ENCODE data around the gene SLC4A7. TPM values are rescaled to one million over a fixed set of nuclear protein-coding genes. Genes with fewer than 3 reads are reported as not detected.

SLC4A7 gene
- total RNA-seq, 1 experiment from 2014 or later = 28.1 TPM

DNA sequence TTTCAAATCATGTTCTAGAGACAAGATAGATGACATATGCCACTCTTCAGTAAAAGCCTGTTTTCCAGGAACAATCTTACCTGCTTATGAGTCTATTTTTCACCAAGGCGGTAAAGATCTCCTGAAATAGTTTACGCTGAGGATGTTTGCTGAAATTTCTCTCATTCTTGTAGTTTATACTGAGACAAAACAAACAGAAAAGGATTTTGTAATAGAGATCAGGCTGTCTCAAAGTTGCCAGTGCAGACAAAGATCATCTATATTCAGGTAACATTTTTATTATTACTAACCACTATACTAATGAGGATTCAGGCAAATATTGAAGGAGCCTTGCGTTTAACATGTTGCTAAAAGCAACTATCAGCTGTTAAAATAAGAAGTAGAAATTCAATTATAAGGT, 140.0 kb downstream of the SLC4A7 start:
- no peak overlapping the region for H3K27ac ChIP-seq
- POLR2A ChIA-PET (ENCODE audit: unreplicated experiment) = no interaction called here
- H2AFZ ChIP-seq = no peak overlapping the region
- H3K9me2 ChIP-seq (ENCODE audit: insufficient read depth) = no peaks in the 10 kb centered on the region
- no peaks in the 10 kb centered on the region for H3K9me3 ChIP-seq (ENCODE audit: insufficient read depth, low read depth)
- H3K4me2 ChIP-seq = no peak overlapping the region
- peaks cover 9% of the 10 kb centered on the region; the same call in 1 of the 2 replicates for H3K4me1 ChIP-seq (replicated peaks; ENCODE audit: insufficient read depth)
- no peaks in the 10 kb centered on the region for H3K36me3 ChIP-seq (ENCODE audit: low read depth)
- BruUV-seq (replicated peaks) = no TSS peak
- peaks cover 6% of the 10 kb centered on the region; the same call in 1 of the 2 replicates for H3F3A ChIP-seq (ENCODE audit: insufficient read depth, low read depth)
- TF ChIP-seq EZH2 (IDR thresholded peaks at IDR 0.05; ENCODE audit: low read depth) (no peak), CTCF (conservative IDR thresholded peaks at IDR 0.05) (no peak)
- H3K79me2 ChIP-seq (ENCODE audit: low read depth) = no peaks in the 10 kb centered on the region
- intact Hi-C loops (cut with micrococcal nuclease; ENCODE audit: unreplicated experiment) = no loop called here
- no peak for DNase-seq
- H4K20me1 ChIP-seq (ENCODE audit: insufficient read depth) = no peaks in the 10 kb centered on the region
- no peaks in the 10 kb centered on the region for H3K27me3 ChIP-seq (ENCODE audit: insufficient read depth, low read depth)
- no peak overlapping the region for H3K4me3 ChIP-seq
- CTCF ChIA-PET = no interaction called here

- TF ChIP-seq CTCF (conservative IDR thresholded peaks at IDR 0.05) = no peak
- TF ChIP-seq EZH2 (IDR thresholded peaks at IDR 0.05; ENCODE audit: low read depth) = no peak
- no TSS peak for BruUV-seq (replicated peaks)
- no peak for DNase-seq
- Histone ChIP-seq H3K9me2 (ENCODE audit: insufficient read depth) (no peaks in the 10 kb centered on the region), H3K4me2 (no peak overlapping the region), H3F3A (ENCODE audit: insufficient read depth, low read depth) (no peaks in the 10 kb centered on the region), H3K9me3 (ENCODE audit: insufficient read depth, low read depth) (no peaks in the 10 kb centered on the region), H4K20me1 (ENCODE audit: insufficient read depth) (no peaks in the 10 kb centered on the region), H3K27me3 (ENCODE audit: insufficient read depth, low read depth) (no peaks in the 10 kb centered on the region), H3K4me1 (replicated peaks; ENCODE audit: insufficient read depth) (peaks cover 9% of the 10 kb centered on the region; the same call in 1 of the 2 replicates), H3K4me3 (no peak overlapping the region), H3K79me2 (ENCODE audit: low read depth) (no peaks in the 10 kb centered on the region), H2AFZ (no peak overlapping the region), H3K27ac (no peak overlapping the region), H3K36me3 (ENCODE audit: low read depth) (no peaks in the 10 kb centered on the region)
- CTCF ChIA-PET = no interaction called here
- intact Hi-C loops (cut with micrococcal nuclease; ENCODE audit: unreplicated experiment) = no loop called here
- POLR2A ChIA-PET (ENCODE audit: unreplicated experiment) = no interaction called here
These were observed 141.9 kb downstream of the SLC4A7 start for GRCh38 chr3:27342267-27342666.

- no peaks in the 10 kb centered on the region for H3K9me3 ChIP-seq (ENCODE audit: insufficient read depth, low read depth)
- ChIA-PET CTCF (no interaction called here), POLR2A (ENCODE audit: unreplicated experiment) (no interaction called here)
- H3K27ac ChIP-seq = no peak overlapping the region
- no peaks in the 10 kb centered on the region for H3K36me3 ChIP-seq (ENCODE audit: low read depth)
- no peak overlapping the region for H3K4me2 ChIP-seq
- H4K20me1 ChIP-seq (ENCODE audit: insufficient read depth) = no peaks in the 10 kb centered on the region
- H3K27me3 ChIP-seq (ENCODE audit: insufficient read depth, low read depth) = no peaks in the 10 kb centered on the region
- no peaks in the 10 kb centered on the region for H3K79me2 ChIP-seq (ENCODE audit: low read depth)
- H3F3A ChIP-seq (ENCODE audit: insufficient read depth, low read depth) = no peaks in the 10 kb centered on the region
- no peak for TF ChIP-seq EZH2 (IDR thresholded peaks at IDR 0.05; ENCODE audit: low read depth)
- TF ChIP-seq CTCF (conservative IDR thresholded peaks at IDR 0.05) = no peak
- intact Hi-C loops (cut with micrococcal nuclease; ENCODE audit: unreplicated experiment) = no loop called here
- H3K9me2 ChIP-seq (ENCODE audit: insufficient read depth) = no peaks in the 10 kb centered on the region
- H2AFZ ChIP-seq = no peak overlapping the region
- no peak overlapping the region for H3K4me3 ChIP-seq
- DNase-seq = no peak
- BruUV-seq (replicated peaks) = no TSS peak
- 0 out of 2 replicates have a peak, but pooled peaks cover 2% of the 10 kb centered on the region for H3K4me1 ChIP-seq (replicated peaks; ENCODE audit: insufficient read depth)
These were observed 143.7 kb downstream of the SLC4A7 start for GRCh38 chr3:27340534-27340933.

Measured in PC-9 (cell line).